T-helper 17 cell (primary cell): Measurements from ENCODE around the gene RPS5. TPM values are rescaled to one million over a fixed set of nuclear protein-coding genes. Genes with fewer than 3 reads are reported as not detected.

Experiments used
- ATAC-seq: fragments of 150-1000 bp; cut with Tn5 transposase; 2 replicates; pipeline ENCODE4 v1.10.0; 2021; ENCODE audit warnings: mild to moderate bottlenecking, moderate library complexity
- DNase-seq, 3 donors: peaks; one replicate each; pipeline versions ENCODE4 v3.0.0 to v3.0.0-alpha.2; 2020 to 2021
- H3K9me3 ChIP-seq: one replicate; pipeline ENCODE4 v1.7.0; 2013; ENCODE audit warnings: low read length, mild to moderate bottlenecking; ENCODE audit not compliant: control insufficient read depth, poor library complexity, severe bottlenecking
- H3K27ac Mint-ChIP-seq: one replicate; pipeline ENCODE4 v1.8.0; 2022; ENCODE audit warnings: mild to moderate bottlenecking, moderate library complexity, mixed read lengths
- H3K27me3 Mint-ChIP-seq: one replicate; pipeline ENCODE4 v1.8.0; 2022; ENCODE audit warnings: mixed read lengths
- H3K36me3 Mint-ChIP-seq: one replicate; pipeline ENCODE4 v1.8.0; 2022; ENCODE audit warnings: low read depth, mixed read lengths
- H3K4me1 Mint-ChIP-seq: one replicate; pipeline ENCODE4 v1.8.0; 2022; ENCODE audit warnings: mild to moderate bottlenecking, mixed read lengths
- H3K4me3 Mint-ChIP-seq: one replicate; pipeline ENCODE4 v1.8.0; 2022; ENCODE audit warnings: mild to moderate bottlenecking, moderate library complexity, mixed read lengths
- total RNA-seq, 4 donors: library from RNA in 2 of 4; stranded (reverse) in 2 of 4; gene quantifications; one replicate each; pipeline ENCODE4 v1.2.3 and lab custom pipeline; 2022 to 2026

RPS5 gene
- total RNA-seq, 2 donors from 2014 or later, result 1,065 to 1,239 TPM

GRCh38 chr19:58352760-58353671 lies 34.1 kb upstream of the RPS5 start, which contains the start of gene A1BG:
A1BG (minus strand) TSS chr19:58353492; CDS start chr19:58353437, 55 bp downstream.
- H3K36me3 Mint-ChIP-seq, result peaks cover 4% of the 10 kb centered on the region
- no peak within 1 kb of the TSS for H3K27ac Mint-ChIP-seq
- DNase-seq (no peak), ATAC-seq (no peak)
- H3K4me1 Mint-ChIP-seq, result peaks cover 6% of the 10 kb centered on the region
- no peaks in the 10 kb centered on the region for H3K9me3 ChIP-seq
- H3K27me3 Mint-ChIP-seq, result no peaks in the 10 kb centered on the region
- H3K4me3 Mint-ChIP-seq, result no peak within 1 kb of the TSS

GRCh38 chr19:58353717-58354477 lies 33.2 kb upstream of the RPS5 start:
- Mint-ChIP-seq H3K27ac (no peak overlapping the region), H3K4me3 (no peak overlapping the region), H3K4me1 (peaks cover 6% of the 10 kb centered on the region), H3K36me3 (peaks cover 4% of the 10 kb centered on the region), H3K27me3 (no peaks in the 10 kb centered on the region)
- ATAC-seq, result no peak
- no peak for DNase-seq
- H3K9me3 ChIP-seq, result no peaks in the 10 kb centered on the region

- H3K27me3 Mint-ChIP-seq, result no peaks in the 10 kb centered on the region
- no peak for ATAC-seq
- DNase-seq, result no peak
- H3K4me1 Mint-ChIP-seq, result peaks cover 4% of the 10 kb centered on the region
- no peaks in the 10 kb centered on the region for H3K9me3 ChIP-seq
- H3K36me3 Mint-ChIP-seq, result peaks cover 2% of the 10 kb centered on the region
- no peak overlapping the region for H3K27ac Mint-ChIP-seq
- no peak overlapping the region for H3K4me3 Mint-ChIP-seq
Measured at GRCh38 chr19:58354478-58355030, 32.5 kb upstream of the RPS5 start.

GRCh38 chr19:58355215-58355796 lies 31.8 kb upstream of the RPS5 start:
- H3K27ac Mint-ChIP-seq, result no peak overlapping the region
- ATAC-seq, result no peak
- no peaks in the 10 kb centered on the region for H3K9me3 ChIP-seq
- H3K4me3 Mint-ChIP-seq, result peak overlapping the region; percentile 43
- DNase-seq, result no peak
- H3K36me3 Mint-ChIP-seq, result no peaks in the 10 kb centered on the region
- no peaks in the 10 kb centered on the region for H3K27me3 Mint-ChIP-seq
- H3K4me1 Mint-ChIP-seq, result peaks cover 2% of the 10 kb centered on the region

DNA sequence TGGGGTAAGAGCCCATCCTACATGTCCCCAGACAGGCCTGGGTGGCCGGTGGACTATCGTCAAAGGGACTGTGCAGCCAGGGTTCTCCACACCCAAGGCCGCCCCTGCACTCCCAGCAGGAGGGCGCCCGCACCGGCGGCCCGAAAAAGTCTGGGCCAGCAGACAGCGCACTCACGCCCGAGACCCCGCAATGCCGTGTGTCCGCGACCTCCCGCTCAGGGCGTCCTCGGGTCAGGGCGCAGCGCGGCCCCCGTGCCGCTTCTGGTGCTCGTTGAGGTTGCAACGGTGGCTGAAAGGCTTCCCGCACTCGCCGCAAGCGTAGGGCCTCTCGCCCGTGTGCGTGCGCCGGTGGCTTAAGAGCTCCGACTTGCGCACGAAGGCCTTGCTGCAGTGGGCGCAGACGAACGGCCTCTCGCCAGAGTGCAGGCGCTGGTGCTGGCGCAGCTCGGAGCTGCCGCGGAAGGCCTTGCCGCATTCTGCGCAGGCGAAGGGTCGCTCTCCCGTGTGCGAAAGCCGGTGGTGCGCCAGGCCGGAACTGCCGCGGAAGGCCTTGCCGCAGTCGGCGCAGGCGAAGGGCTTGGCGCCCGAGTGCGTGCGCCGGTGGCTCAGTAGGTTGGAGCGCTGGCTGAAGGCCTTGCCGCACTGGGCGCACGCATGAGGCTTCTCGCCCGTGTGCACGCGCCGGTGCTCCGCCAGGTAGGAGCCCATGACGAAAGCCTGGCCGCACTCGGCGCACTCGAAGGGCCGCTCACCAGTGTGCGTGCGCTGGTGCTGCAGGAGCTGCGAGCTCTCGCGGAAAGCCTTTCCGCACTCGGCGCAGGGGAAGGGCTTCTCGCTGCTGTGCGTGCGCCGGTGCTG lies 30.9 kb upstream of the RPS5 start:
- Mint-ChIP-seq H3K4me1 (peaks cover 2% of the 10 kb centered on the region), H3K4me3 (peak overlapping the region; percentile 57), H3K27ac (peak overlapping the region; percentile 41), H3K36me3 (no peaks in the 10 kb centered on the region), H3K27me3 (no peaks in the 10 kb centered on the region)
- ATAC-seq (peak; percentile 76), DNase-seq (peak in 1 of 3 donors; percentile 18)
- H3K9me3 ChIP-seq, result no peaks in the 10 kb centered on the region

GRCh38 chr19:58356766-58357480 lies 30.1 kb upstream of the RPS5 start:
- Mint-ChIP-seq H3K4me1 (peaks cover 4% of the 10 kb centered on the region), H3K27me3 (no peaks in the 10 kb centered on the region), H3K27ac (no peak overlapping the region), H3K36me3 (no peaks in the 10 kb centered on the region), H3K4me3 (peak overlapping the region; percentile 57)
- H3K9me3 ChIP-seq, result no peaks in the 10 kb centered on the region
- DNase-seq (no peak), ATAC-seq (no peak)

- H3K4me1 Mint-ChIP-seq, result peaks cover 7% of the 10 kb centered on the region
- peak overlapping the region; percentile 36 for H3K4me3 Mint-ChIP-seq
Measured at GRCh38 chr19:58357481-58358145, 29.5 kb upstream of the RPS5 start.

DNA sequence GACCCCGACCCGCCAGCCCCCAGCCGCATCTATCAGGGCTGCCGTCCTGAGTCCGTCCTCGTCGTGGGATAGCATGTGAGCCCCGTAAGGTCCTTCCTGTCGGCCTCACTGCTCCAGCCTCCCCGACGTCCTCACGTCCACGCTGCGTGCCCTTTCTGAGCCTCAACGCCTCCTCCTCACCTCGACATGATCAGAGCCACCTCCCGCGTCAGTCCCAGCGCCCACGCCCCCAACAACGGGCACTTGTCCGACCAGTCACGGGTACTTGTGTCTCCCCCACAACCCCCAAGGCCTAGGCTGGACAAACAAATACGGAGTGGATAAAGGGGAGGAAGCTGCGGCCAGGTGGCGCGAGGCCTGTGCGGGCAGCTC lies 25.2 kb upstream of the RPS5 start:
- DNase-seq (no peak), ATAC-seq (no peak)
- peak overlapping the region; percentile 87 for H3K27ac Mint-ChIP-seq
- H3K4me1 Mint-ChIP-seq, result peaks cover 11% of the 10 kb centered on the region
- H3K27me3 Mint-ChIP-seq, result no peaks in the 10 kb centered on the region
- H3K9me3 ChIP-seq, result no peaks in the 10 kb centered on the region
- no peaks in the 10 kb centered on the region for H3K36me3 Mint-ChIP-seq
- peak overlapping the region; percentile 94 for H3K4me3 Mint-ChIP-seq

More at GRCh38 chr19:58357481-58358145, 29.5 kb upstream of the RPS5 start:
- DNase-seq (no peak), ATAC-seq (no peak)
- H3K9me3 ChIP-seq, result no peaks in the 10 kb centered on the region
- Mint-ChIP-seq H3K36me3 (no peaks in the 10 kb centered on the region), H3K27ac (no peak overlapping the region), H3K27me3 (no peaks in the 10 kb centered on the region)

GRCh38 chr19:58362272-58362994 lies 24.6 kb upstream of the RPS5 start, which contains the start of gene ZNF497:
ZNF497 (minus strand) TSS chr19:58362751; CDS start chr19:58357635, 5,116 bp downstream.
- Mint-ChIP-seq H3K27ac (peak within 1 kb of the TSS; percentile 87), H3K27me3 (no peaks in the 10 kb centered on the region), H3K4me1 (peaks cover 11% of the 10 kb centered on the region), H3K4me3 (peak within 1 kb of the TSS; percentile 94), H3K36me3 (no peaks in the 10 kb centered on the region)
- no peaks in the 10 kb centered on the region for H3K9me3 ChIP-seq
- DNase-seq (peak; percentile 89 to 93 (median 91)), ATAC-seq (peak; percentile 94)

GRCh38 chr19:58364146-58364545 lies 22.9 kb upstream of the RPS5 start:
- Mint-ChIP-seq H3K27me3 (no peaks in the 10 kb centered on the region), H3K27ac (no peak overlapping the region), H3K4me3 (no peak overlapping the region)

More at GRCh38 chr19:58364146-58364545, 22.9 kb upstream of the RPS5 start:
- DNase-seq (no peak), ATAC-seq (no peak)
- Mint-ChIP-seq H3K4me1 (peaks cover 11% of the 10 kb centered on the region), H3K36me3 (no peaks in the 10 kb centered on the region)
- H3K9me3 ChIP-seq, result no peaks in the 10 kb centered on the region
